IMR-90 (cell line): ENCODE measurements around the gene MARCHF3. TPM values are rescaled to one million over a fixed set of nuclear protein-coding genes. Genes with fewer than 3 reads are reported as not detected.

ENCODE experiments used
- ATAC-seq: fragments of 200-7000 bp; cut with Tn5 transposase; 2 replicates; pipeline ENCODE4 v1.9.1; 2020; ENCODE audit warnings: low read depth, mild to moderate bottlenecking, moderate library complexity
- BruUV-seq: library from RNA; stranded (reverse); fragments of 400-500 nt; replicated peaks from 2 replicates; lab custom pipeline; 2021; lab: Mats Ljungman, UMichigan
- CTCF ChIA-PET: fragments of 300-600 bp; formaldehyde crosslinking; extraction: SDS; loops from one replicate; lab custom pipeline; 2021; ENCODE audit warnings: antibody characterized with exemption; lab: Yijun Ruan, JAX
- POLR2A ChIA-PET: fragments of 300-600 bp; sonication (Branson Sonifier 250); formaldehyde crosslinking; loops from one replicate; lab custom pipeline; 2022; ENCODE audit warnings: antibody characterized with exemption; ENCODE audit not compliant: unreplicated experiment; lab: Charles Lee
- DNase-seq: peaks from one replicate; pipeline ENCODE4 v3.0.0; 2013
- H2AFZ ChIP-seq: replicated peaks from 2 replicates; pipeline ENCODE3; 2013; ENCODE audit warnings: low read length, mild to moderate bottlenecking; ENCODE audit not compliant: poor library complexity
- H2AK5ac ChIP-seq: 2 replicates; pipeline ENCODE4 v1.6.1; 2013; ENCODE audit warnings: low read depth, low read length, inconsistent platforms
- H2AK9ac ChIP-seq: replicated peaks from 2 replicates; pipeline ENCODE3; 2013; ENCODE audit warnings: mild to moderate bottlenecking, low read depth, low read length, moderate library complexity; ENCODE audit not compliant: poor library complexity
- H2BK120ac ChIP-seq: 2 replicates; pipeline ENCODE4 v1.6.1; 2013; ENCODE audit warnings: low read depth, low read length, inconsistent platforms
- H2BK15ac ChIP-seq: 3 replicates; pipeline ENCODE4 v1.6.1; 2013; ENCODE audit warnings: low read depth, low read length, inconsistent platforms
- H2BK20ac ChIP-seq: 2 replicates; pipeline ENCODE4 v1.6.1; 2013; ENCODE audit warnings: low read depth, mild to moderate bottlenecking, inconsistent platforms, low read length, moderate library complexity
- H2BK5ac ChIP-seq: 2 replicates; pipeline ENCODE4 v1.6.1; 2013; ENCODE audit warnings: mild to moderate bottlenecking, low read depth, low read length, inconsistent platforms; ENCODE audit not compliant: poor library complexity, severe bottlenecking
- H3K14ac ChIP-seq: replicated peaks from 2 replicates; pipeline ENCODE4 v1.6.1; 2013; ENCODE audit warnings: low read depth, low read length, inconsistent platforms
- H3K18ac ChIP-seq: 2 replicates; pipeline ENCODE4 v1.6.1; 2013; ENCODE audit warnings: low read depth, low read length, control low read depth
- H3K23ac ChIP-seq: 2 replicates; pipeline ENCODE4 v1.6.1; 2013; ENCODE audit warnings: low read depth, low read length, inconsistent platforms
- H3K27ac ChIP-seq: 2 replicates; pipeline ENCODE4 v1.5.1; 2013; ENCODE audit warnings: mild to moderate bottlenecking, control low read depth, low read length; ENCODE audit not compliant: insufficient read depth
- H3K27me3 ChIP-seq: 2 replicates; pipeline ENCODE4 v1.6.1; 2013; ENCODE audit warnings: low read length; ENCODE audit not compliant: control insufficient read depth, insufficient read depth
- H3K36me3 ChIP-seq: 2 replicates; pipeline ENCODE4 v1.6.1; 2013; ENCODE audit warnings: low read length, mixed read lengths; ENCODE audit not compliant: control insufficient read depth, insufficient read depth
- H3K4ac ChIP-seq: 2 replicates; pipeline ENCODE4 v1.6.1; 2013; ENCODE audit warnings: low read depth, low read length, inconsistent platforms
- H3K4me1 ChIP-seq: 2 replicates; pipeline ENCODE4 v1.6.1; 2013; ENCODE audit warnings: low read length, mixed read lengths; ENCODE audit not compliant: control insufficient read depth, insufficient read depth
- H3K4me2 ChIP-seq: 2 replicates; pipeline ENCODE4 v1.6.1; 2013; ENCODE audit warnings: low read depth, mild to moderate bottlenecking, control low read depth, low read length, moderate library complexity
- H3K4me3 ChIP-seq: 2 replicates; pipeline ENCODE4 v1.5.1; 2013; ENCODE audit warnings: low read depth, mild to moderate bottlenecking, control low read depth, low read length, moderate library complexity; ENCODE audit not compliant: insufficient read depth
- H3K56ac ChIP-seq: 2 replicates; pipeline ENCODE4 v1.6.1; 2013; ENCODE audit warnings: low read length, inconsistent platforms; ENCODE audit not compliant: insufficient read depth; ENCODE audit errors: extremely low read depth
- H3K79me1 ChIP-seq, 2 experiments: 2 replicates each; pipeline ENCODE4 v1.6.1; 2013; ENCODE audit warnings: low read length in 2 of 2, inconsistent platforms in 1 of 2, low read depth in 1 of 2
- H3K9ac ChIP-seq: 2 replicates; pipeline ENCODE4 v1.6.1; 2013; ENCODE audit warnings: low read depth, low read length, control low read depth
- H3K9me1 ChIP-seq: 2 replicates; pipeline ENCODE4 v1.6.1; 2013; ENCODE audit warnings: low read length, inconsistent platforms; ENCODE audit not compliant: insufficient read depth
- H3K9me3 ChIP-seq: 2 replicates; pipeline ENCODE4 v1.6.1; 2013; ENCODE audit warnings: low read length; ENCODE audit not compliant: control insufficient read depth, insufficient read depth
- H4K20me1 ChIP-seq: 2 replicates; pipeline ENCODE4 v1.6.1; 2013; ENCODE audit warnings: low read length, inconsistent platforms; ENCODE audit not compliant: insufficient read depth
- H4K5ac ChIP-seq: 2 replicates; pipeline ENCODE4 v1.6.1; 2013; ENCODE audit warnings: mild to moderate bottlenecking, low read depth, low read length, control low read depth
- H4K8ac ChIP-seq, 2 experiments: 2 replicates each; pipeline ENCODE4 v1.6.1; 2013; ENCODE audit warnings: low read depth in 2 of 2, low read length in 2 of 2, control low read depth in 1 of 2, inconsistent platforms in 1 of 2
- H4K91ac ChIP-seq: 2 replicates; pipeline ENCODE4 v1.6.1; 2013; ENCODE audit warnings: low read depth, low read length, inconsistent platforms; ENCODE audit not compliant: insufficient read depth
- BHLHE40 ChIP-seq: fragments of 150-350 bp; IDR thresholded peaks from 2 replicates; pipeline ENCODE4 v1.6.1; 2016; ENCODE audit warnings: mild to moderate bottlenecking, low read depth, low read length
- CHD1 ChIP-seq: IDR thresholded peaks from 2 replicates; pipeline ENCODE4 v1.6.1; 2012; ENCODE audit warnings: low read depth, low read length, improper control_type of control experiment
- FOS ChIP-seq: fragments of 150-350 bp; IDR thresholded peaks from 2 replicates; pipeline ENCODE4 v1.6.1; 2016; ENCODE audit warnings: low read depth, low read length
- MAFK ChIP-seq: IDR thresholded peaks from 2 replicates; pipeline ENCODE4 v1.6.1; 2012; ENCODE audit warnings: low read depth, low read length, improper control_type of control experiment
- MAZ ChIP-seq: IDR thresholded peaks from 2 replicates; pipeline ENCODE4 v1.6.1; 2012; ENCODE audit warnings: low read depth, mild to moderate bottlenecking, low read length, improper control_type of control experiment, moderate library complexity, borderline replicate concordance
- POLR2A ChIP-seq: IDR thresholded peaks from 2 replicates; pipeline ENCODE4 v1.6.1; 2012; ENCODE audit warnings: mild to moderate bottlenecking, low read depth, low read length
- RAD21 ChIP-seq: IDR thresholded peaks from 2 replicates; pipeline ENCODE4 v1.6.1; 2012; ENCODE audit warnings: low read length, improper control_type of control experiment
- RCOR1 ChIP-seq: IDR thresholded peaks from 2 replicates; pipeline ENCODE4 v1.6.1; 2012; ENCODE audit warnings: mild to moderate bottlenecking, low read length, improper control_type of control experiment; ENCODE audit not compliant: insufficient replicate concordance
- RFX5 ChIP-seq: IDR thresholded peaks from 2 replicates; pipeline ENCODE4 v1.8.0; 2012; ENCODE audit warnings: low read depth, mild to moderate bottlenecking, low read length, moderate library complexity
- SMC3 ChIP-seq: fragments of 150-350 bp; IDR thresholded peaks from 2 replicates; pipeline ENCODE4 v1.6.1; 2016; ENCODE audit warnings: low read depth, mild to moderate bottlenecking, antibody characterized with exemption, low read length, moderate library complexity
- USF2 ChIP-seq: fragments of 150-350 bp; IDR thresholded peaks from 2 replicates; pipeline ENCODE4 v1.6.1; 2017; ENCODE audit warnings: mild to moderate bottlenecking, antibody characterized with exemption, low read length, low read depth
- WGBS, 2 experiments: methylation state at CpG; one replicate each; pipeline versions ENCODE4 v1.1.5 to v1.1.7; 2013; ENCODE audit warnings: missing lambda C conversion rate in 2 of 2; ENCODE audit not compliant: insufficient read length in 1 of 2; ENCODE audit errors: extremely low coverage in 2 of 2; 5-methylcytosine and 5-hydroxymethylcytosine counted together
- dilution Hi-C: fragments of 300-500 bp; cut with HindIII; formaldehyde crosslinking; loops from one replicate; pipeline ENCODE4 v1.14.3; 2018; ENCODE audit warnings: low sequenced_read_pairs; ENCODE audit not compliant: unreplicated experiment
- in situ Hi-C: fragments of 300-500 bp; cut with MboI; formaldehyde crosslinking; loops from 3 replicates; pipeline ENCODE4 v1.14.3; 2019; ENCODE audit warnings: low sequenced_read_pairs, inconsistent platforms, mixed read lengths
- intact Hi-C: fragments of 100-400 bp; cut with micrococcal nuclease; formaldehyde crosslinking; loops from 2 replicates; pipeline ENCODE4 v1.10.0; 2022
- polyA plus RNA-seq, 3 experiments: library from polyadenylated mRNA; depleted of rRNA; stranded (reverse); fragments of >200 nt; gene quantifications; 2 replicates each; pipeline ENCODE4 v1.2.3, GENCODE V29; 2012; ENCODE audit warnings: low replicate concordance in 1 of 3
- total RNA-seq: library from RNA; depleted of rRNA; stranded (reverse); fragments of >200 nt; gene quantifications from 2 replicates; pipeline ENCODE4 v1.2.3, GENCODE V29; 2012
- TF ChIP-seq, protein P1 (sequence below): fragments of 150-350 bp; IDR thresholded peaks from 2 replicates; pipeline ENCODE4 v1.6.1; 2016; ENCODE audit warnings: low read depth, mild to moderate bottlenecking, low read length, moderate library complexity, borderline replicate concordance

MARCHF3 gene
- total and polyA plus RNA-seq, 2 of the 4 experiments (the other 2 are of a cell fraction) = 11.2 to 18.8 TPM

GRCh38 chr5:126972062-126972895 lies 58.1 kb downstream of the MARCHF3 start:
- H3K27me3 ChIP-seq = no peaks in the 10 kb centered on the region
- H3K36me3 ChIP-seq = no peaks in the 10 kb centered on the region
- no peak overlapping the region for H3K27ac ChIP-seq
- H3K4ac ChIP-seq = no peak overlapping the region
- POLR2A ChIA-PET = no interaction called here
- H3K4me3 ChIP-seq = no peak overlapping the region
- no peak overlapping the region for H2BK15ac ChIP-seq
- intact Hi-C loops (no loop called here), dilution Hi-C loops (no loop called here), in situ Hi-C loops (no loop called here)
- no peak overlapping the region for H3K9ac ChIP-seq
- no peak overlapping the region for H3K23ac ChIP-seq
- H4K20me1 ChIP-seq = no peaks in the 10 kb centered on the region
- ATAC-seq (no peak), DNase-seq (no peak)
- no TSS peak for BruUV-seq
- no peak overlapping the region for H4K91ac ChIP-seq
- no peak overlapping the region for H2BK120ac ChIP-seq
- H3K56ac ChIP-seq = no peak overlapping the region
- peaks cover 14% of the 10 kb centered on the region in 2 experiments; a peak in 3 of 4 replicates for H3K79me1 ChIP-seq
- no peak overlapping the region; the same call in 1 of the 2 replicates for H4K5ac ChIP-seq
- H2BK5ac ChIP-seq = no peak overlapping the region
- no peaks in the 10 kb centered on the region for H3K9me3 ChIP-seq
- peaks cover 9% of the 10 kb centered on the region for H3K4me1 ChIP-seq
- CTCF ChIA-PET = interaction anchor here (0.6 to 0.7 kb wide), 2 partner anchors 54 to 59 kb away, joined by 7 to 10 read pairs; no protein-coding TSS in a partner anchor
- H3K18ac ChIP-seq = peak overlapping the region; percentile 1; the same call in 1 of the 2 replicates
- H2AK9ac ChIP-seq = no peak overlapping the region
- peak overlapping the region; percentile 16; the same call in 1 of the 2 replicates for H2BK20ac ChIP-seq
- no peak overlapping the region for H2AK5ac ChIP-seq
- 0 out of 2 replicates have a peak, but pooled peaks cover 2% of the 10 kb centered on the region for H3K9me1 ChIP-seq
- H3K4me2 ChIP-seq = no peak overlapping the region
- TF ChIP-seq MAFK (no peak), SMC3 (no peak), RCOR1 (no peak), FOS (no peak), CHD1 (no peak), RAD21 (no peak), BHLHE40 (no peak), MAZ (no peak), POLR2A (no peak), RFX5 (no peak), USF2 (no peak)
- TF ChIP-seq, protein P1, sequence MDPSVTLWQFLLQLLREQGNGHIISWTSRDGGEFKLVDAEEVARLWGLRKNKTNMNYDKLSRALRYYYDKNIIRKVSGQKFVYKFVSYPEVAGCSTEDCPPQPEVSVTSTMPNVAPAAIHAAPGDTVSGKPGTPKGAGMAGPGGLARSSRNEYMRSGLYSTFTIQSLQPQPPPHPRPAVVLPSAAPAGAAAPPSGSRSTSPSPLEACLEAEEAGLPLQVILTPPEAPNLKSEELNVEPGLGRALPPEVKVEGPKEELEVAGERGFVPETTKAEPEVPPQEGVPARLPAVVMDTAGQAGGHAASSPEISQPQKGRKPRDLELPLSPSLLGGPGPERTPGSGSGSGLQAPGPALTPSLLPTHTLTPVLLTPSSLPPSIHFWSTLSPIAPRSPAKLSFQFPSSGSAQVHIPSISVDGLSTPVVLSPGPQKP = no peak
- peak overlapping the region in 1 of 2 experiments; percentile 2; a peak in 1 of 4 replicates for H4K8ac ChIP-seq
- H3K14ac ChIP-seq = no peak overlapping the region
- no peak overlapping the region for H2AFZ ChIP-seq
- WGBS, 2 experiments = no CpG with 5 or more reads among the region's 4 CpGs
